ES-I3 (cell line): ENCODE results near the gene ADAMTS12.
"Not testable (repeated sequence)": the region's sequence is repeated elsewhere in the genome, so short reads cannot be mapped to it uniquely, and the experiment has no call there.

ENCODE experiments used
- H3K36me3 ChIP-seq: 2 replicates; pipeline ENCODE4 v1.6.1; 2013; ENCODE audit warnings: mild to moderate bottlenecking, low read length, control low read depth, moderate library complexity; ENCODE audit not compliant: insufficient read depth
- H3K4me1 ChIP-seq: 2 replicates; pipeline ENCODE4 v1.6.1; 2013; ENCODE audit warnings: mild to moderate bottlenecking, control low read depth, low read length; ENCODE audit not compliant: insufficient read depth
- H3K9ac ChIP-seq: 2 replicates; pipeline ENCODE4 v1.6.1; 2013; ENCODE audit warnings: low read depth, mild to moderate bottlenecking, low read length, moderate library complexity
- H3K9me3 ChIP-seq: 2 replicates; pipeline ENCODE4 v1.6.1; 2013; ENCODE audit warnings: mild to moderate bottlenecking, low read length, moderate library complexity; ENCODE audit not compliant: control insufficient read depth, insufficient read depth

ADAMTS12 gene

GRCh38 chr5:33886283-33886682, 5.5 kb downstream of the ADAMTS12 start:
- Histone ChIP-seq H3K4me1 (peaks cover 12% of the 10 kb centered on the region), H3K9me3 (no peaks in the 10 kb centered on the region), H3K9ac (no peak overlapping the region), H3K36me3 (no peaks in the 10 kb centered on the region)

GRCh38 chr5:33885679-33886078, 6.1 kb downstream of the ADAMTS12 start:
- H3K4me1 ChIP-seq: peaks cover 9% of the 10 kb centered on the region
- H3K9ac ChIP-seq: no peak overlapping the region
- no peaks in the 10 kb centered on the region for H3K9me3 ChIP-seq
- H3K36me3 ChIP-seq: no peaks in the 10 kb centered on the region

- H3K9ac ChIP-seq: no peak overlapping the region
- H3K4me1 ChIP-seq: no peaks in the 10 kb centered on the region; the same call in 1 of the 2 replicates
- H3K9me3 ChIP-seq: no peaks in the 10 kb centered on the region
- no peaks in the 10 kb centered on the region for H3K36me3 ChIP-seq
Observed at GRCh38 chr5:33883482-33883881, 8.3 kb downstream of the ADAMTS12 start.

- Histone ChIP-seq H3K9ac (no peak overlapping the region), H3K9me3 (no peaks in the 10 kb centered on the region), H3K4me1 (no peaks in the 10 kb centered on the region), H3K36me3 (no peaks in the 10 kb centered on the region)
Observed at GRCh38 chr5:33880319-33880718, 11.5 kb downstream of the ADAMTS12 start.

- H3K9ac ChIP-seq: no peak overlapping the region
- H3K4me1 ChIP-seq: no peaks in the 10 kb centered on the region
- H3K9me3 ChIP-seq: no peaks in the 10 kb centered on the region
- H3K36me3 ChIP-seq: no peaks in the 10 kb centered on the region
Observed at GRCh38 chr5:33877449-33877848, 14.3 kb downstream of the ADAMTS12 start.

- H3K9me3 ChIP-seq: peaks cover 10% of the 10 kb centered on the region
- H3K4me1 ChIP-seq: no peaks in the 10 kb centered on the region
- H3K9ac ChIP-seq: no peak overlapping the region
- no peaks in the 10 kb centered on the region for H3K36me3 ChIP-seq
Observed at GRCh38 chr5:33867241-33867640, 24.5 kb downstream of the ADAMTS12 start.

GRCh38 chr5:33859177-33859576, 32.6 kb downstream of the ADAMTS12 start:
- not testable (repeated sequence) for H3K9ac ChIP-seq, H3K9me3 ChIP-seq
- H3K4me1 ChIP-seq: peaks cover 19% of the 10 kb centered on the region

GRCh38 chr5:33857037-33857436, 34.8 kb downstream of the ADAMTS12 start:
- peaks cover 35% of the 10 kb centered on the region for H3K4me1 ChIP-seq
- no peaks in the 10 kb centered on the region for H3K36me3 ChIP-seq
- H3K9ac ChIP-seq: no peak overlapping the region
- no peaks in the 10 kb centered on the region for H3K9me3 ChIP-seq

More at GRCh38 chr5:33859177-33859576, 32.6 kb downstream of the ADAMTS12 start:
- H3K36me3 ChIP-seq: not testable (repeated sequence)

GRCh38 chr5:33855396-33855795, 36.4 kb downstream of the ADAMTS12 start:
- Histone ChIP-seq H3K4me1 (peaks cover 46% of the 10 kb centered on the region), H3K36me3 (no peaks in the 10 kb centered on the region), H3K9ac (no peak overlapping the region), H3K9me3 (no peaks in the 10 kb centered on the region)

- Histone ChIP-seq H3K9me3 (no peaks in the 10 kb centered on the region), H3K9ac (no peak overlapping the region), H3K36me3 (no peaks in the 10 kb centered on the region), H3K4me1 (peaks cover 52% of the 10 kb centered on the region)
Observed at GRCh38 chr5:33854733-33855151, 37.0 kb downstream of the ADAMTS12 start.

- Histone ChIP-seq H3K36me3 (no peaks in the 10 kb centered on the region), H3K9me3 (no peaks in the 10 kb centered on the region), H3K9ac (no peak overlapping the region), H3K4me1 (peaks cover 41% of the 10 kb centered on the region)
Observed at GRCh38 chr5:33852837-33853236, 39.0 kb downstream of the ADAMTS12 start.

- Histone ChIP-seq H3K9ac (no peak overlapping the region), H3K4me1 (peaks cover 41% of the 10 kb centered on the region), H3K9me3 (no peaks in the 10 kb centered on the region), H3K36me3 (no peaks in the 10 kb centered on the region)
Observed at GRCh38 chr5:33852319-33852718, 39.5 kb downstream of the ADAMTS12 start.

- Histone ChIP-seq H3K36me3 (no peaks in the 10 kb centered on the region; the same call in 1 of the 2 replicates), H3K4me1 (peaks cover 41% of the 10 kb centered on the region), H3K9ac (no peak overlapping the region; the same call in 1 of the 2 replicates), H3K9me3 (no peaks in the 10 kb centered on the region; the same call in 1 of the 2 replicates)
Observed at GRCh38 chr5:33850100-33850594, 41.6 kb downstream of the ADAMTS12 start.

- Histone ChIP-seq H3K36me3 (no peaks in the 10 kb centered on the region; the same call in 1 of the 2 replicates), H3K4me1 (peaks cover 27% of the 10 kb centered on the region), H3K9me3 (no peaks in the 10 kb centered on the region; the same call in 1 of the 2 replicates), H3K9ac (no peak overlapping the region)
Observed at GRCh38 chr5:33848554-33848953, 43.2 kb downstream of the ADAMTS12 start.

GRCh38 chr5:33846851-33847250, 44.9 kb downstream of the ADAMTS12 start:
- Histone ChIP-seq H3K9me3 (no peaks in the 10 kb centered on the region; the same call in 1 of the 2 replicates), H3K9ac (no peak overlapping the region), H3K36me3 (no peaks in the 10 kb centered on the region; the same call in 1 of the 2 replicates), H3K4me1 (peaks cover 16% of the 10 kb centered on the region)
